Fibroblast of gingiva (primary cell): ENCODE results near the gene C13orf42.

Source experiments
- DNase-seq: peaks from one replicate; pipeline ENCODE4 v3.0.0-alpha.2; 2011; ENCODE audit warnings: low read depth

The C13orf42 gene

DNA sequence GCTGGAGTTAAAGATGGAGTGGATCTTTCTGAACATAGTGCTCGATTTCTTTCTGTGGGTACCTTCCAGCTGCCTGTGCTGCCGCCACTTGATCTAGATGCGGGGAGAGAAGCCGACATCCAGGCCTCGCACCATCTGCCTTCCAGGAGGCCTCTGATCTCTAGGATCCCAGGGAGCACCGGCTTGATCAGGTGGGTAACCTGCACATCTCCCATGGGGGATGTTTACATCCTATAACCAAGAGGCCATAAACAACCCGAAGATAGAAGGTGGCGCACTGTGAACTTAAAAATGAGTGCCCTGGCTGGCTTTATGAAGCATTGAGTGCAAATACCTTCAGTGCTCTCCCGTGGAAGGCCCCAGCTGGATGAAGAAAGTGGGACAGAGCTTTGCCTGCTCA, at the start of gene C13orf42:
Gene C13orf42 (minus strand): TSS at position 101 of the 400 bp plus-strand sequence. CDS start 65 bp downstream, at position 36.
- DNase-seq: no peak

DNA sequence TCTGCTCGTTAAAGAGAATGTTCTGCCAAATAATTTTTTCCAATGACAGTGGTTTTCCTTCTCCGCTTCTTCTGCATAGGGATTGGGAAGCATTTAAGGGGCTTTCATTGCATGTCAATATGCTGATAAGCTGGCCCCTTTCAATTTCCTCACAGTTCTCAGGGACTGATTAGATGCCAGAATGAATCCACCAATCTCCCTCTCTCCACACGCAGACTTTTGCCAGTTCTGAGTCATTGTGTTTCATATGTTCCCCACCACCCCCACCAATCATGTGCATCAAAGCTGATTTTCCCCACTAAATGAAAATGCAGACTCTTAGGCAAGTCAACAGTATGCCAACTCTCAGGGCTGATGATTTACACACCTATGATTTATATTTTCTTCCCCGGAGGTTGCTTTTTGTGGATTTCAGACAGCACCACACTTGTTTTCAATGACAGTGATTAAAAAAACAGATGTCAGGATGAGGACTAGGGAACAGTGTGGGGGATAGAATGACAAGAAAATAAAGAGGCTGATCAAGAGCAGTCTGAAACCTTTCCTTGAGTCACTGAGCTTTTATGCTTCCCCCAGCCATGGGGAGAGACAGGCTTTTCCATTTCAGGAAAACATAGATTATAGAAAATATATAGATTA, 47.9 kb upstream of the C13orf42 start:
- peak; percentile 9 for DNase-seq

DNA sequence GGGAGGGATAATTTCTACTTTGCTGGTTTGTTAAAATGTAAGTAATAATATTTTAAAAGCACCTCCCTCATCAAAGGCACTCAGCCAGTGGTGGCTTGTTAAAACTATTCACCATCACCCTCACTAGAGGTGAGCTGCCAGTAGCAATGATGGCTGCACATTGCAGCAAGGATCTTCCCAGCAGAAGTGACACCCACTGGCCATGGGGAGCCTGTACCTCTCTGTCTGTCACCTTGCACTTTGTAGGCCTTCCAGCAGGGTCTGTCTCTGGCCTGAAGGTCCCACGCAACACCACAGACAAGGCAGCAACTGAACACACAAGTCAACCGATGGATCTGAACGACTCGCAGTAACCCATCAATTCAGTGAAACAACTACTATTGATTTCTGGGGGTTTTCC, 47.3 kb upstream of the C13orf42 start:
- DNase-seq: no peak

DNA sequence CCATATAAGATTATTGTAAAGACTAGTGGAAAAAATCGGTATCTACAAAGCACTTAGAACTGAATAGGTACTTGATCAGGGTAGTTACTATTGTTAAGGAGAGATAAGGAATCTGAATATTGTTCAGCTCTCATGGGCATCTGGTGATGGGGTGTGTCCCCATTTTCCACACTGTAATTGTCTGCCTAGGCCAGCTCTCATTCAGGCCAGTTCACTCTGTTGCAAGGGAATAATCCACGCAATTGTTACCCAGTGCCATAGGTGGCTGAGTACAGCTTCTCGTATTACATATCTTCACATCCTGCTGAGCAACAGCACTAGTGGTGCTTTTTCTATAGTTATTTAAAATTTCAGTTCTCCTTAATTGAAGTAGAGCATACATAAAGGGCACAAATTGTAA, 45.6 kb upstream of the C13orf42 start:
- DNase-seq: no peak

DNA sequence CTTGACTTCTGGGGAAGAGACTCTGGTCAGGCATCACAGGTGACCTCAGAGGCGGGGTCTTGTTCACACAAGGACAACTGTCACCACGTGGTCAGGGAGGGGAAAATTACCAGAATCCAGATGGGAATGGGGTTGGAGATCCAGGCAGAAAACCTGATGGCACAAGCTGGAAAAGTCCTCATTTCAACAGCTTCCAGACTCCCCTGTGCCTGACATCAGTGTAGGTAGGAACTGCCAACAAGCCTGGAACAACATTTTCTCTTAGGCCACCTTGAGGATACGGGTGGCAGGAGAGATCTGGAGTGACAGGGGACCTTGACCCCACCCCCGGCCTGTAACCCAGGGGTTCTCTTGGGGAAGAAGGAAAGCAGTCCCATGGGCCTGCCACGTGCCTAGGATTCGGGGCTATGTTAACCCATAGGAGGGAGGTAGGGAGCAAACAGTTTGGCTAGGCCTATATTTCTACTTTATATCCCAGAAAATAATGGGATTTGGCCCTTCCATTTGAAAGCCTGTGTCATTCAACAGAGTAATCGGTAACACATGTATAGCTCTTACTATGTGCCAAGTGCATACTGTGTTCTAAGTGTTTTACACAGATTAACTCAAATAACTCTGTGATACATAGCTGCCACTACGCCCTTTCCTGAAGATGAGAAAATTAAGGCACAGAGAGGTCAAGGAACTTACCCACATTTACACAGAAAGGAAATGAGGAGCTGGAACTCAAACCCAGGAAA, 44.9 kb upstream of the C13orf42 start:
- no peak for DNase-seq

DNA sequence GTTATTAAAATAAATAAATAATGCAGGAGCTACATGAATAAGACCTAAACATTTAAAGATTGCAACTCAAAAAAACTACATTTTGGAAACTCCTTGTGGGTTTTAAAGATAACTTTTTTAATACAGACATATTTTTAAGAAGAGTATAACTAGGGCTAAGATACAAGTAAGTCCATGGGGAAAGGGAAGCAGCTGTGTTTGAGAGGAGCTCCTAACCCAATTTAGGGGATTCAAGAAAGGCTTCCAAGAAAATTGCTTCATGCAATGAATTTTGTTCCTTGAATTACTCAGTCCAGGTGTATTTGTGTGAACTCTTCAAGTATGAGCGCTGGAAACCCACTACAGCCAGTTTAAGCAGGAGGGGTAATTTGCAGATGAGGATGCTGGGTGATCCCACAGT, 44.1 kb upstream of the C13orf42 start:
- DNase-seq: no peak

DNA sequence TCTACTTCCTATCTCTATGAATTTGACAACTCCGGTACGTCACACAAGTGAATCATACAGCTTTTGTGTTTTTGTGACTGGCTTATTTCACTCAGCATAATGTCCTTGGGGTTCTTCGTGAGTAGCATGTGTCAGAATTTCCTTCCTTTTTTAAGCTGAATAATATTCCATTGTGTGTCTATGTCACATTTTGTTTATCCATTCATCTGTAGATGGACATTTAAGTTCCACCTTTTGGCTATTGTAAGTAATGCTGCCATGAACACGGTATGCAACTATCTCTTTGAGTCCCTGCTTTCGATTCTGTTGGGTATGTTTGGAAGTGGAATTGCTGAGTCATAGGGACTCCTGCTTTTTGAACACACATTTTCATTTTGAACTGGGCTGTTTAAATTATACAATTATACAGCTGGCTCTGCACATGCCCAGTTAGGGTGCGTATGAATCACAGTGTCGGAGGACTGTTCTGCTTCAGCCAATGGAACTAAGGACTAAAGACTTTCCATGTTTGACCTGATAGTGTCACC, 43.0 kb upstream of the C13orf42 start:
- peak; percentile 61 for DNase-seq

DNA sequence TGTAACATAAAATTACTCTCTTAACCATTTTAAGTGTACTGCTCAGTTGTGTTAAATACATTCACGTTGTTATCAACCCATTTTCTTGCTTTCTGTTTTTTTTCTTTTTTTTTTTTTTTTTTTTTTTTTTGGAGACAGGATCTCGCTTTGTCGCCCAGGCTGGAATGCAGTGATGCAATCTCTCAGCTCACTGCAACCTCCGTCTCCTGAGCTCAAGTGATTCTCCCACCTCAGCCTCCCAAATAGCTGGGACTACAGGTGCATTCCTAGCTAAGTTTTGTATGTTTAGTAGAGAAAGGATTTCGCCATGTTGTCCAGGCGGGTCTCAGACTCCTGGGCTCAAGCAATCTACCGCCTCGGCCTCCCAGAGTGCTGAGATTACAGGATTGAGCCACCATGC, 42.5 kb upstream of the C13orf42 start:
- no peak for DNase-seq

DNA sequence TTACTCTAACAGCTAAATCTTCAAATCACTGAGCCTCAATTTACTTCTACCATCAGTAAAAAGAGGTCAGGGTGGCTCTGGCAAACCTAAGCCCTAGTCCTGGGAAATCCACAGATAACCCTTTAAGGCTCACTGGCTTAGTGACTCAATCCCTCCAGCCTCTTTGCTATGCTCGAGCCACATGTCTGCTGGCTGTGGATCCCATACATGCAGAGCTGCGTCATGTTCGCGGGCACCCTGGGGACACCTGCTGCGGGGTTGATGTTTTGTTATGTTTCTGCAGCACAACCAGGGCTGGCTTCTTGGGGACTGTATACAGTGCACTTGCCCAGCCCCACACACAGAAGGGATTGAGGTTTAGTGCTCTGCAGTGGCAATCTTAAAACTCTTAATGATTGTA, 41.6 kb upstream of the C13orf42 start:
- DNase-seq: no peak

DNA sequence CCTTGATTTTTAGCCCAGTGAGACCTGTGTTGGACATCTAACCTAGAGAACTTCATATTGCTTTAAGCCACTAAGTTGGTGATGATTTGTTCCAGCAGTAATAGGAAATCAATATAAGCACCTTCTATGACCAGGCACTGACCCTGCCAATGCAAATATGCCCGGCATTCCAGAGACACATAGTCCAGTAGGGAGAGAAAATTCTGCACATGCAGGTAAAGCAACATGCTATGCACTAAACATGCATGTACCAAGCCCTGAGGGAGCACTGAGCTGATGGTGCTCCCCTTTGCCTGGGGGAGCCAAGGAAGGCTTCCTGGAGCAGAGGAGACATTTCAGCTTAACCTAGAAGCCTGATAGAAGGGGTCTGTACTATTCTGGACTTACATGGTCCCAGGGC, 40.4 kb upstream of the C13orf42 start:
- no peak for DNase-seq

DNA sequence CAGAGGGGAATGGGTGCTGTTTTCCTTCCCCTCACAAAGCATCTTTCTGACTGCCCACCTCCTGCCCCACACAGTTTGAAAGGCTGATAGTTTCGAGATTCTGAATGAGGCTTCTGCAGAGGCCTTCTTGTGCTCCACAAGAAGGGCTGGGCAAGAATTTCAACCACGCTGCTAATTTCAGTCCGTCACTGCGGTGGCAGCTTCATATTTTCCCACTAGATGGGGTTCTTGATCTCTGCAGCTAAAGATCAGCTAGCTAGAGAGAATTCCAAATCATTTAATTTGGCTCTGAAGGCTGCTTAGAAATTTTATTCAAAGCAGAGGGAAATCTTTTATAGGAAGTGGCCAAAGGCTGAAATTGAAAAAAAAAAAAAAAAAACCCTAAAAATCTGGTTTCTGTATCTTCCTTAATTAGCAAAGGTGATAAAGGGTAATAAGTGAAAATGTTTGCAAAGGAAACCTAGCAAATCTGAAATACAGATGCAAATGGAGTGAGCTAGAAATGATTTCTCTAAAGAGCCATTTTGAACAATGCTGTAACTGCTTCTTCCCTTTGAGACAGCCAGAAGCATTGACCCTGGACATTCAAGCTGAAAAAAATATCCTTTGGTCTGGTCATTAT, 38.0 kb upstream of the C13orf42 start:
- DNase-seq: peak; percentile 59

DNA sequence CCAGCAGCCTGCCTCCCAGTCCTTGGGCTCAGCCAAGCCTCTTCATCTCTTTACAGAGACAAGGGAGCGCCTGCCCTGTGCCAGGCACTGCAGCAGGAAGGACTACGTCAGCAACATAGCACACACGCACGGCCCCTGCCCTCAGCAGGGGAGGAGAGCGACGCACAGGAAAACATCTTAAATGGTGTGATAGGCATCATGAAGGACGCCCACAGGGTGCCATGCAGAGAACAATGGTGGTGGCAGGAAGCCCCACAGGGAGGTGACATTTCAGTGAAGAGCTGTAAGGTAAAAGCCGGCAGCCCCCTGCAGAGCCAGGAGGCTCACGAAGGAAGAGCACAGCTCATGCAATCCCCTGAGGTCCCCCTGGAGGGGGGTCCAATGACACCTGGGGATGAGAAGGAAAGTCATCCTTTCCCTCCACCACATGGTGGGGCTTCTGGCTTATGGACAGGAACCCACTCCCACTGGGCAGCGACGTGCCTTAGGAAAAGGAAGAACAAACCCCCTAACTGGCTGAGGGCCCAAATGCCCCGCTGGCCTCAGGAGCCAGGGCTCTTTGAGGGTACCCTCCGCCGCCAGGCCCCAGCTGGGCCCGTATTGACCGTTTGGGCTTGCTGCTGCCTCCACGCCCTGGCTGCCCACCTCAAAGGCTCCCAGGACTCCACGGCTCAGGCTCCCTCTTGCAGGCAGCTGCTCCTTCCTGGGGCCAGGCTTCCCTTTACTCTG, 37.3 kb upstream of the C13orf42 start:
- DNase-seq: no peak

DNA sequence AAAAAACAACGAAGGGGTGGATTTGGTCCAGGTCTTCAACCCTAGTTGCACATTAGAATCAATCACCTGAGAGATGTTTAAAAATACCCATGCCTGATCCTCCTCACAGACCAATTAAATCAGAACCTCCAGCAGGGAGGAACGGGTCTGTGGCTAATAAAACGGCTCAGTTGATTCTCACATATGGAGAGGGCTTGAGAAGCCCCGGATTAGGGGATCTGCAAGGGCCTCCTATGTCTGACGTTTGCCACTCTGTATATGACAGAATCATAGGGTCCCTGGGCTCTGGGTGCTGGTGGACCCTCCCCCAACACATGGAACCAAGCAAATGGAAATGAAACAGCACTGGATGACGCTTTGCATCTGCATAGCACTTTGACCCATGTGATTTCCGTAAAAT, 36.7 kb upstream of the C13orf42 start:
- DNase-seq: no peak

DNA sequence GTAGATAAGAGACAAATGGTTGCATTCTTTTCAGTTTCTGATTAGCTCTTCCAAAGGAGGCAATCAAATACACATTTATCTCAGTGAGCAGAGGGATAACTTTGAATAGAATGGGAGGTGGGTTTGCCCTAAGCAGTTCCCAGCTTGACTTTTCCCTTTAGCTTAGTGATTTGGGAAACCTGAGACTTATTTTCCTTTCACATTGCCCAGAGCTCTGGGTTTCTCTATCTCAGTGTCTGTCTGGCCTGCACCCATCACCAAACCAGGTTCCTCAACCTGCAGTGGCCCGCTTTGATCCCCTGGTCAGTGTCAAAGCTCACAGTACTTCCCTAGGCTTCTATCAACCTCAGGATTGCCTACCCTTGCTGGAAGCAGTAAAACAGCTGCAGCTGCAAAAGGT, 35.6 kb upstream of the C13orf42 start:
- DNase-seq: no peak

DNA sequence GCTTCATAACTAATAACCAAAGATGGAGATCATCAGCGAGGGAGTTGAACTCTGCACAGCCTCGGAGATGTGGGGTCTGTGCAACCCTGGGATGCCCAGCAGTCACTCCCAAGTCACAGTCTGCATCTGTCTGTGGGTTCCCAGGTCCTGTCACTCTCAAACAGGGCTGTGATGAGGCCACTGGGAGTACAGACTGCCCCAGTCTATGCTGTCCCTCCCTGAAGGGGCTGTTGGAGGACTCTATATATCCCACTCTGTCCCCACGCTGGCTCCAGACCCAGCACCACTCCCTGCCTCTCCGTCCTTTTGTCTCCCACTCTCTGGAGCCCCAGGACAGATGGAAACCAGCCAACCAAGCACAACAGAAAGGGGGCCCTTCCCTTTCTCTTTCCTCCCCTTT, 26.2 kb upstream of the C13orf42 start:
- no peak for DNase-seq

DNA sequence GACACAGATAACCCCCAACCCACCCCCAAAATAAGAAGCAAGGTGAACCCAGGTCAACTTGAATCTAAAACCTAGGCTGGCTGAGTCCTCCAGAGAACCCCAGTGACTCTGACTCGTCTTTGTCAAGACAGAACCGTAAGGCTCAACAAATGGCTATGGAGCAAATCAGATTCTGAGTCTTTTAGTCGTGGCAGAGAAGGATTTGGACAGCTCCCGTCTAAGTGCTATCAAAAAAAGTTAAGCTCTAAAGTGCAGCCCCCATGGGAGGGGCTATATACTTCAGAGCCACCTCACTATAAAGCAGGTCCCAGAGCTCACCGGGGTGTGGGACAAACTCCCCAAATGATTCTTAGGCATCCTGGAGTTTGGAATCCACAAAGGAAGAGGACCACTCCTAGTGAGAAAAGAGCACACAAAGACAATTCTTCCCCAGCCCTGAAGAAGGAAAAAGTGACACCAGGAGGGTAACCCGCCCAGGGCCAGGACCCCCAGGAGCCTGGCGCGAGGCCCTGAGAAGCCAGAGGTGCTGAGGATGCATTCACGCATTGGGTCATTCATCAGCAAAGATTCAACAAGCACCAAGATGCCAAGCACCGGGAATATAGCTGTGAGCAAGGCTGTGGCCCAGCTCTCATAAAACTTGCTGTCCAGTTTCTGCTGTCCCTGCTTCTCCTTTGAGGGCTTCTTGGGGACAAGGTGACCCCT, 25.4 kb upstream of the C13orf42 start:
- DNase-seq: no peak

DNA sequence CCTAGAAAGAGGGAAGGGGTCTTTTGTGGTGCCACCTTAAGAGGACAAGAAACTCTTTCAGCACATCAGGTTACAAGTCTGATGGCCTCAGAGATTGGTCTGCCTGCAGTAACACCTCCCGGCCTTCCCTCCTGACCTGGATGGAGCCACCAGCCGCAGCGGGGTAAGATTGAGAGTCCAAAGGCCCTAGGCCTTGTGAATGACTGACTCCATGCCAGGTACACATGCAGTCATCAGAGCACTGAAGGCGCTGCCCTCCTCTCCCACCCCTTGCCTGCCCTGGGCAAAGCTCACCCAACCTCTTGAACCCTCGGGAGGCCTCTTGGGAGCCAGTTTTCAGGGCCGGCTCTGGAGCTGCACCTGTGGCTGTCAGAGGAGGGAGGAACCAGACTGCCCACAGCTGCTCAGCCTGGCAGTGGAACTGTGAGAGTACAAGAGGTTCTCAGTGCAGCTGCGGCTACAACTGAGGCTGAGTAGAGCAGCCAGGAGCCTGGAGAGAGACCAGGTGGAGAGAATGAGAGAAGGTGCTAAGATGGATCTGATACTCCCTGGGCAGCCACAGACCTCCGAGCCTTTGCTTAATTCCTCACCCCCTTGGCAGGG, 23.8 kb upstream of the C13orf42 start:
- DNase-seq: no peak

DNA sequence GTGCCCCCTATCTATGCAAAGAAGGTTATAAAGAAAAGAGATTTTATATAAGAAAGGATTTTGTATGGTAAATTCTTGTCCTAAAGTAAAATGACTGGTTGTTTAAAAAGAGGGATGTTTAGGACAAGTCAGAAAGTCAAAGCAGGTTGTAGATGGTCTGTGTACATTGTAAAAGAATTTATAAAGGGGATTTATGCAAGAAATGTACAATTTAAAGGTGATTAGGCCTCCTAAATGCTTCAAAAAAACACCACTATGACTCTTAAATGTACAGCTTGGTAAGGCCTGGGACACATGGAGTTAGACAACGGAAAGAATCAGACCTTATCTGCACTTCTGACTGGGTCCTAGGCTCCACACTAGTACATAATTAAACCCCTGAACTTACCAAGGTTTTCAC, 19.3 kb upstream of the C13orf42 start:
- DNase-seq: no peak

DNA sequence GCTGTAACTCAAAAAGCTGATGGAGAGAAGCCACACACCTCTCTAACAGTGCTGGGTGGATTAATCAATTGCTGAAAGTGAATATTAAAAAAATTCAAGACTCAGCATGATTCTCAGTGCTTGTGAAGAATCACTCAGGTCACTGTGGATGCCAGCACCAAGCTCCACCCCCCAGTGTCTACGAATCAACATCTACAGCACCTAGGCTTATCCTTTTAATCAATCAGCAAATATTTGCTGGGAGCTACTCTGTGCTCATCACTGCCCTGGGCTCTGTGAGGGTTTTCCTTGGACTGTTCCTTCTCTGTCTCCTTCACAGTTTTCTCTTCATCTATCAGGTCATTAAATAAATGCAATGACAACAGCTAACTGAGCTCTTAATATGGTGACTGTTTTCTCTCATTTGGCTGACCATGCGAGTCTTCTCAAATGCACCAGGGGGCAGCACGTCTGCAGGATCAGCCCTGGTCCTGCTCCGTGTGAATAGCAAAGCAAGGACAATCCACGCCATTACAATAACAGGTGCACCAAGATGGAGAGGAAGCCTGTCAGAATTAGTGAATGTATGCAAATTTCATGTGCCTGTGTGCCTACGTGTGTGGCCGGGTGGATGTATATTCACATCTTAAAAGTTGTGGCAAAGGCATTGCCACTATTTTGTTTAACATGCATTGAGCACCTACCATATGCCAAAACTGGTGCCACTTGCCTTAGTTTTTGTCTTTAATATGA, 14.6 kb upstream of the C13orf42 start:
- peak; percentile 45 for DNase-seq

DNA sequence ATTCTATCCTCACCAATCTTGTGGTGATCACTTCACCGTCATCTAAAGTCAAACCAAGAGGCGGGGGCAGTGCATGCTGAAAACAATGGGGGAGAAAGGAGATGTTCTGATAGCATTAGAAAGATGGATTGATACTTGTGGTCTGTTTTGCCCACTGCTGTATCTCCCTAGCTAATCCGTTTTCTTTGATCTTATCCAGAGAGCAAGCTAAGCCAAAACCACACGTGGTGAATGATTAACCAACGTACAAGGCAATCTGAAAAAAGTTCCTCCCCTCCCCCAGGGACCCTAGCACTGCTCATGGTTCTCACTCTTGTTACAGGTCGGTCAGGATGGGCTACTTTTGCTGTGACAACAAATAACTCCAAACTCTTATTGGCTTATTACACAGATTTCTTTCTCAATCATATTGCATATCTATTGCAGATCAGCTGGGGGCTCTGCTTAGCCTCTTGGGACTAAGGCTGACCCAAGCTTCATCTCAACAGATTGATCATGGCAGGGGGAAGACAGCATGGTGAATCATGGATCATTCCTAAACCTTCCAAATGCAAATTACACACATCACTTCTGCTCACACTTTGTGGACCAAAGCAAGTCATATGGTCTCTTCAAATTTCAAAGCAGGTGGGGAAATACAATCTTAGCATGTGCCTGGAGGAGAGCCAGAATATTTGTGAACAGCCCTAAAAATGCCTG, 11.9 kb upstream of the C13orf42 start:
- no peak for DNase-seq
